HG02852 (cell line): ENCODE results near the gene MYL7.
"Not testable (repeated sequence)": the region's sequence is repeated elsewhere in the genome, so short reads cannot be mapped to it uniquely, and the experiment has no call there.

ENCODE experiments used
- ATAC-seq: cut with Tn5 transposase; IDR thresholded peaks from one replicate; pipeline ENCODE4 v1.9.1; 2021; ENCODE audit warnings: mild to moderate bottlenecking, moderate library complexity; ENCODE audit not compliant: unreplicated experiment

The MYL7 gene

GRCh38 chr7:44133295-44133694 lies 7.8 kb downstream of the MYL7 start:
- no peak for ATAC-seq

DNA sequence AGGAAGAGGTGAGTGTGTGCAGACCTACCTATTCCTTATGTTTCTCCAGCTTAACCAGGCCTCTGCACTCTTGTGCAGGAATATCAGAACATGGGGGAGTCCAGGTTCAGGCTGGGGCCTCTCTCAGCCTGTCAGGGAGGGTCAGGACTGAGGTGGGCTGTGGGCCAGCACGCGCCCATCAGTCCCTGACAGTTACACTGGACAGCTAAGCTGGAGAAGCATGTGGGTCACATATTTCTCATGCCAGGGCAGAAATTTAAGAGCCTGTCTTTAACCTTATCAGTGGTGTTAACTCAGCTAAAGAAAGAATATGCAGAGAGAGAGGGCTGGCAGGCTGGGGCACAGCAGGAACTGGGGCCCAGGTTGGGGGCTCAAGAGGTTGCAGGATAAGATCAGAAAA lies 9.1 kb downstream of the MYL7 start:
- no peak for ATAC-seq

- ATAC-seq: no peak
Observed at GRCh38 chr7:44131173-44132029, 9.7 kb downstream of the MYL7 start.

DNA sequence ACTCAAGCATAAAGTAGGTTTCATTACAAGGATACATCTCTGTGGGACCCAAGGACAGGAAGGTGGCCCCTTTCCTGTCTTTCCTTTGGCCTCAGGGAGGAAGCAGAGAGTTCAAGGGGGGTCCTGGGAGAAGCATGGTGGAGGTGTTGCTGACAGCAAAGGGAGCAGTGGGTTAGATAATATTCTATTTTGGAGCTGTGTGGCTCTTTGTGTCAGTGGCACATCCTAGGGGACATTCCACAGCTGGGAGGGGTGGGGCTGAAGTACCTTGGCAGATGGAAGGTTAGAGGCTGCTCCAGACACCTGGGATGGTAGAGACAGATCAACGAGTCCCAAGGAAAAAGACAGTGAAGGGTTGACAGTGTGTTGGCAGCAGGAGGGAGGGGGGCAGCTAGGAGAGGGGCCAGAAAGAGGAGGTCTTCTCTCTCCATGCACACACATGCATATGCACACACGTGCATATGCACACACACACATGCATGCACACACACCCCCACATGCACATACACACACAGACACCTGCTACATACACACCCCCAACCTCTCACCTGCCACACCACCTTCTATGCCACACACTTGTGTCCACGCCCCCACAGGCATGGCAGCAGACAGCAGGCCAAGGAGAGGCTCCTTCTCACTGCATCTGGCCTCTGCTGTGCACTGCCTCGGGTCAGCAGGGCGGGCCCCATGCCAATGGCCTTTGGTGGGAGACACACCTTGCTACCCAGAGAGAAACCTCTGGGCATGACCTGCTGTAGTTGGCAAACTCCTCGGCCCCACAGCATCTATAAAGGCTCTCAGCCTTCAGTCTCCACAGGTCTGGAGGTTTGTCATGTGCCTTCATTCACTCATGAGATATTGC lies 12.2 kb downstream of the MYL7 start:
- ATAC-seq: no peak

GRCh38 chr7:44127161-44127560 lies 14.0 kb downstream of the MYL7 start:
- no peak for ATAC-seq

DNA sequence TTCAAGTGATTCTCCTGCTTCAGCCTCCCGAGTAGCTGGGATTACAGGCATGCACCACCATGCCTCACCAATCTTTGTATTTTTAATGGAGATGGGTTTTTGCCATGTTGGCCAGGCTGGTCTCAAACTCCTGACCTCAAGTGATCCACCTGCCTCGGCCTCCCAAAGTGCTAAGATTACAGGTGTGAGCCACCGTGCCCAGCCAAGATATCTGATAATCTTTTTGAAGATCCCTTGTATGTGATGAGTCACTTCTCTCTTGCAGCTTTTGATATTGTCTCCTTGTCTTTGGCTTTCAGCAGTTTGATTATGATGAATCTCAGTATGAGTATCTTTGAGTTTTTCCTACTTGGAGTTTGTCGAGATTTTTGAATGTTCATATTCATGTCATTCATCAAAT lies 14.6 kb downstream of the MYL7 start:
- not testable (repeated sequence) for ATAC-seq

DNA sequence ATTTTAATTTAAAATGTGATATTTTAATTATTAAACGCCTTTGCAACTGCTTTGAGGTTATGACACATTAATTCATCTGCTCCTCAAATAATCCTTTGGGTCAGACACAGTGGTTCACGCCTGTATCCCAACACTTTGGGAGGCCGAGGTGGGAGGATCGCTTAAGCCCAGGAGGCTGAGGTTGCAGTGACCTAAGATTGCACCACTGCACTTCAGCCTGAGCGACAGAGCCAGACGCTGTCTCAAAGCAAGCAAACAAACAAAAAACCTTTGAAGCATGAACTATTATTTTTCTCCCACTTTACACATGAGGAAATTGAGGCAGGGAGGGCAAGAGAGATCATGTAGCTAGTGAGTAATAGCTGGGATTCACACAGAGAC lies 16.3 kb downstream of the MYL7 start:
- no peak for ATAC-seq

GRCh38 chr7:44123190-44124003 lies 17.7 kb downstream of the MYL7 start, which contains the start of gene POLD2:
Gene POLD2 (minus strand): TSS chr7:44123548. CDS start chr7:44122053, 1,495 bp downstream.
- peak; percentile 98 for ATAC-seq

GRCh38 chr7:44122529-44122928 lies 18.6 kb downstream of the MYL7 start:
- ATAC-seq: no peak

DNA sequence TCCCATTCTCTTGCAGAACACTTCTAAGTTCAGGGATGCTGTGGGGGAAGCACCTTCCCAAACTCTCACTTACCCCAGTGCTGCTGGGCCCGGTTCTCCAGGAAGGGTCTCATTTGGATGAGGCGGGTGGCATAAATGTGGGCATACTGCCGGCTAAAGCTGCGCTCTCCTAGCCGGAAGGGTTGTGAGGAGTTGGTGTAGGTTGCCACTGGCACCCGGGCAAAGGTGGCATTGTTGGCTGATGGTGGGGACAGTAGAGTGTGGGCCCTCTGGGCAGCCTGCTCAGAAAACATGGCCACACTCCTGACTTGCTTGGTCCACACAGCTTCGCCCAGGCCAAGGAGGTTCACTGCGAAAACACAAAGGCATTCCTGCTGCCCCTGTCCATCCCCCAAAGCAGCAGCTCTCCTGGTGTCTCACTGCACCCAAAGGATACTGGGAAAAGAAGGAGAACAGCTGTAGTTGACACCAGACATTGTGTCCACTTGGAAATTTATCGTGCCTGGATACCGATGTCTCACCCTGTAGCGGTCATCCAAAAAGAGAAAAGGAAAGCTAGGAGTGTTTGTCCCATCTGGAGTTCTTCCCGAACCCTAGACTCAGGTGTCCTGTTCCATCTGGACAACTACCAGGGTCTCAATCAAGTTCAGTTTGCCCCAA lies 19.2 kb downstream of the MYL7 start:
- no peak for ATAC-seq

- no peak for ATAC-seq
Observed at GRCh38 chr7:44120395-44120794, 20.7 kb downstream of the MYL7 start.

- no peak for ATAC-seq
Observed at GRCh38 chr7:44119829-44120380, 21.2 kb downstream of the MYL7 start.

- ATAC-seq: no peak
Observed at GRCh38 chr7:44117801-44118429, 23.2 kb downstream of the MYL7 start.

- no peak for ATAC-seq
Observed at GRCh38 chr7:44116789-44117666, 24.1 kb downstream of the MYL7 start.

DNA sequence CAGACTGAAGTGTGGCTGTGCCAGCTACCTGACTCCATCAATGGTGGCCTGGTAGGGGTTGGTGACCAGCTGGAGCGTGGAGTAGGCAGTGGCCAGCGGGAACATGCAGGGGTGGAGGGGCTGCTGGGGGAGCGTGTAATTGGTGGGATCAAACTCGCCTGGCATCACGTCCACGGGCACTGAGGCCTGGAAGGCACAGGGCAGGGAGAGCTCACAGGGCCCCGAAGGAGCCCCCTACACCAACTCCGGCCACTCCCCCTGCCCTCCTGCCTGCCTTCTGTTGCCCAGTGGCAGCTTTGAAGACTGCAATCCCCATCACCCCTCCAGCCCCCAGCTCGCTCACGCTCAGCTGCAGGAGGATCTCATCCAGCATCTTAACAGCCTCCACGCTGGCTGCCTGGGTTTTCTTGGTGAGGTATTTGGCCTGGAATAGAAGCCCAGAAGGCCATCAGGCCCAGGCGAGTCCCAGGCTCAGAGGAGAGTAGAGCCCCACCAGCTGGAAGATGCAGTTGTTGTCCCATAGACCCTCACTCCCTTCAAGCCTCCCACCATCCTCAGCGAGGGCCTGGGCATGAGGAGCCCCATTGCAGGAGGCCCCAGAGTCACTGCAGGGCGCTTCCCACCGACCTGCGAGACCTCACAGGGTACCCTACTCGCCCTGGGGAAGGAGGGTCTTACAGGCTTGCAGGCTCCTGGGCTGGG lies 24.9 kb downstream of the MYL7 start:
- no peak for ATAC-seq

- ATAC-seq: no peak
Observed at GRCh38 chr7:44114586-44115310, 26.4 kb downstream of the MYL7 start.

DNA sequence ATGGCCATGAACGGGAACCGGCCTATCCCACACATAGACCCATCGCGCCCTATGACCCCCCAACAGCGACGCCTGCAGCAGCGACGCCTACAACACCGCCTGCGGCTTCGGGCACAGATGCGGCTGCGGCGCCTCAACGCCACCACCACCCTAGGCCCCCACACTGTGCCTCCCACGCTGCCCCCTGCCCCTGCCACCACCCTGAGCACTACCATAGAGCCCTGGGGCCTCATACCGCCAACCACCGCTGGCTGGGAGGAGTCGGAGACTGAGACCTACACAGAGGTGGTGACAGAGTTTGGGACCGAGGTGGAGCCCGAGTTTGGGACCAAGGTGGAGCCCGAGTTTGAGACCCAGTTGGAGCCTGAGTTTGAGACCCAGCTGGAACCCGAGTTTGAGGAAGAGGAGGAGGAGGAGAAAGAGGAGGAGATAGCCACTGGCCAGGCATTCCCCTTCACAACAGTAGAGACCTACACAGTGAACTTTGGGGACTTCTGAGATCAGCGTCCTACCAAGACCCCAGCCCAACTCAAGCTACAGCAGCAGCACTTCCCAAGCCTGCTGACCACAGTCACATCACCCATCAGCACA lies 27.3 kb downstream of the MYL7 start:
- ATAC-seq: no peak
